ENCODE results near the gene LAMA1. TPM values are rescaled to one million over a fixed set of nuclear protein-coding genes. Genes with fewer than 3 reads are reported as not detected.

LAMA1 gene
- total and polyA plus RNA-seq, 7 experiments from 2014 or later: not detected

- intact Hi-C loops (cut with micrococcal nuclease): no loop called here
- Mint-ChIP-seq H3K9me3 (peaks cover 0 to 17% (median 6%) of the 10 kb centered on the region in 11 donors), H3K4me3 (no peak overlapping the region), H3K4me1 (peaks cover 3 to 13% (median 9%) of the 10 kb centered on the region in 7 donors), H3K36me3 (peaks cover 0 to 14% (median 0%) of the 10 kb centered on the region in 5 donors), H3K27me3 (peaks cover 23 to 38% (median 38%) of the 10 kb centered on the region in 5 donors), H3K27ac (no peak overlapping the region)
- no peak for ATAC-seq
- Histone ChIP-seq H3K36me3 (ENCODE audit: control insufficient read depth in 2 of 3, insufficient read depth in 3 of 3, low read length in 3 of 3) (no peaks in the 10 kb centered on the region), H3K27me3 (ENCODE audit: control insufficient read depth in 2 of 2, insufficient read depth in 2 of 2, low read length in 2 of 2) (no peaks in the 10 kb centered on the region), H3K4me3 (ENCODE audit: low read length) (no peak overlapping the region), H3K9me3 (ENCODE audit: control insufficient read depth in 2 of 3, low read length in 3 of 3) (no peaks in the 10 kb centered on the region), H3K4me1 (ENCODE audit: control insufficient read depth in 2 of 2, insufficient read depth in 2 of 2, low read length in 2 of 2) (no peaks in the 10 kb centered on the region), H3K27ac (ENCODE audit: low read depth, low read length) (no peak overlapping the region)
- DNase-seq: no peak
- ChIA-PET POLR2A (no interaction called here), CTCF (no interaction called here)
Observed at GRCh38 chr18:7112936-7113335, 4.7 kb downstream of the LAMA1 start.

DNA sequence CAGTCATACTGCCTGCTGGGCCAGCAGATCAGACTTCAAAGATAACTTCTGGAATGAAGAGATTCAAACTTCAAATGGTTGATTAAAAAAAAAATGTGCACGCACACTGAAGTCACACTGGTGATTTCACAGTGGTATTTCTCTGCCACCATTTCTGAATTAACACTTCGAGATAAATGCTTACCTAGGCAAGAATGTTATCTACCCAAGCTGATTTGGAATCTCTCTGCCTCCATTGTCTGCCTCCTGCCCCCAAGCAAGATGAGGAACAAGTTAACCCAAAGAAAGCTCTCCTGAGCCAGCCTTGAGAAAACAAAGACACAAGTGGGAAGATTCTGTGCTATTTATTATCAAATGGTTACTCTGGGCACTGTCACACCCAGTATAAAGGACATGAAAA, 6.5 kb downstream of the LAMA1 start:
- no peak overlapping the region for H3K27ac Mint-ChIP-seq
- CTCF ChIA-PET: no interaction called here
- H3K36me3 ChIP-seq (ENCODE audit: control insufficient read depth in 2 of 3, insufficient read depth in 3 of 3, low read length in 3 of 3): no peaks in the 10 kb centered on the region
- peaks cover 0 to 9% (median 0%) of the 10 kb centered on the region in 5 donors for H3K36me3 Mint-ChIP-seq
- peaks cover 0 to 5% (median 1%) of the 10 kb centered on the region in 7 donors for H3K4me1 Mint-ChIP-seq
- no peak for ATAC-seq
- POLR2A ChIA-PET: no interaction called here
- H3K9me3 ChIP-seq (ENCODE audit: control insufficient read depth in 2 of 3, low read length in 3 of 3): no peaks in the 10 kb centered on the region
- no peak for DNase-seq
- H3K9me3 Mint-ChIP-seq: peaks cover 0 to 17% (median 8%) of the 10 kb centered on the region in 11 donors
- intact Hi-C loops (cut with micrococcal nuclease): no loop called here
- H3K4me3 Mint-ChIP-seq: no peak overlapping the region
- peaks cover 16 to 34% (median 30%) of the 10 kb centered on the region in 5 donors for H3K27me3 Mint-ChIP-seq
- no peak overlapping the region for H3K4me3 ChIP-seq (ENCODE audit: low read length)
- no peaks in the 10 kb centered on the region for H3K27me3 ChIP-seq (ENCODE audit: control insufficient read depth in 2 of 2, insufficient read depth in 2 of 2, low read length in 2 of 2)
- H3K4me1 ChIP-seq (ENCODE audit: control insufficient read depth in 2 of 2, insufficient read depth in 2 of 2, low read length in 2 of 2): no peaks in the 10 kb centered on the region
- no peak overlapping the region for H3K27ac ChIP-seq (ENCODE audit: low read depth, low read length)

- DNase-seq (no peak), ATAC-seq (no peak)
- no peaks in the 10 kb centered on the region for H3K27me3 ChIP-seq (ENCODE audit: control insufficient read depth in 2 of 2, insufficient read depth in 2 of 2, low read length in 2 of 2)
- POLR2A ChIA-PET: no interaction called here
- Mint-ChIP-seq H3K4me1 (no peaks in the 10 kb centered on the region), H3K27me3 (peaks cover 0 to 9% (median 0%) of the 10 kb centered on the region in 5 donors), H3K27ac (no peak overlapping the region), H3K9me3 (peaks cover 0 to 16% (median 7%) of the 10 kb centered on the region in 11 donors), H3K36me3 (peaks cover 0 to 4% (median 0%) of the 10 kb centered on the region in 5 donors), H3K4me3 (no peak overlapping the region)
- H3K4me3 ChIP-seq (ENCODE audit: low read length): no peak overlapping the region
- CTCF ChIA-PET: no interaction called here
- intact Hi-C loops (cut with micrococcal nuclease): no loop called here
- H3K4me1 ChIP-seq (ENCODE audit: control insufficient read depth in 2 of 2, insufficient read depth in 2 of 2, low read length in 2 of 2): no peaks in the 10 kb centered on the region
- H3K36me3 ChIP-seq (ENCODE audit: control insufficient read depth in 2 of 3, insufficient read depth in 3 of 3, low read length in 3 of 3): no peaks in the 10 kb centered on the region
- no peak overlapping the region for H3K27ac ChIP-seq (ENCODE audit: low read depth, low read length)
- no peaks in the 10 kb centered on the region for H3K9me3 ChIP-seq (ENCODE audit: control insufficient read depth in 2 of 3, low read length in 3 of 3)
Observed at GRCh38 chr18:7105943-7106342, 11.7 kb downstream of the LAMA1 start.

DNA sequence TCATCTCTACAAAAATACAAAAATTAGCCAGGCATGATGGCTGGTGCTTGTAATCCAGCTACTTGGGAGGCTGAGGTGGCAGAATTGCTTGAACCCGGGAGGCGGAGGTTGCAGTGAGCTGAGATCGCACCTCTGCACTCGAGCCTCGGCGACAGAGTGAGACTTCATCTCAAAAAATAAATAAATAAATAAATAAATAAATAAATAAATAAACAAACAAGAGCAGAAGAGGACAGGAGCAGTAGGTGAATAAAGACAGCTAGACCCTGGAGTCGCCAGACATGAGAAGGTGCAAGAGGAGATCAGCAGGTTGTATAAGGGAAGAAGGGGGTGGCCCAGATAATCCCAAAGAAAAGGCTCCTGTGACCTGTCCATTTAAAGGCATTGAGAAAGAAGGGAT, 12.3 kb downstream of the LAMA1 start:
- H3K4me3 ChIP-seq (ENCODE audit: low read length): no peak overlapping the region
- no peak for ATAC-seq
- no peak overlapping the region for H3K27ac ChIP-seq (ENCODE audit: low read depth, low read length)
- H3K27me3 ChIP-seq (ENCODE audit: control insufficient read depth in 2 of 2, insufficient read depth in 2 of 2, low read length in 2 of 2): no peaks in the 10 kb centered on the region
- no peaks in the 10 kb centered on the region for H3K9me3 ChIP-seq (ENCODE audit: control insufficient read depth in 2 of 3, low read length in 3 of 3)
- Mint-ChIP-seq H3K27ac (no peak overlapping the region), H3K9me3 (peaks cover 0 to 16% (median 7%) of the 10 kb centered on the region in 11 donors), H3K4me3 (peak overlapping the region in 1 of 10 donors; percentile 23), H3K36me3 (peaks cover 0 to 4% (median 0%) of the 10 kb centered on the region in 5 donors), H3K27me3 (peaks cover 0 to 9% (median 0%) of the 10 kb centered on the region in 5 donors), H3K4me1 (no peaks in the 10 kb centered on the region)
- H3K4me1 ChIP-seq (ENCODE audit: control insufficient read depth in 2 of 2, insufficient read depth in 2 of 2, low read length in 2 of 2): no peaks in the 10 kb centered on the region
- intact Hi-C loops (cut with micrococcal nuclease): no loop called here
- CTCF ChIA-PET: no interaction called here
- DNase-seq: no peak
- no peaks in the 10 kb centered on the region for H3K36me3 ChIP-seq (ENCODE audit: control insufficient read depth in 2 of 3, insufficient read depth in 3 of 3, low read length in 3 of 3)
- POLR2A ChIA-PET: no interaction called here

DNA sequence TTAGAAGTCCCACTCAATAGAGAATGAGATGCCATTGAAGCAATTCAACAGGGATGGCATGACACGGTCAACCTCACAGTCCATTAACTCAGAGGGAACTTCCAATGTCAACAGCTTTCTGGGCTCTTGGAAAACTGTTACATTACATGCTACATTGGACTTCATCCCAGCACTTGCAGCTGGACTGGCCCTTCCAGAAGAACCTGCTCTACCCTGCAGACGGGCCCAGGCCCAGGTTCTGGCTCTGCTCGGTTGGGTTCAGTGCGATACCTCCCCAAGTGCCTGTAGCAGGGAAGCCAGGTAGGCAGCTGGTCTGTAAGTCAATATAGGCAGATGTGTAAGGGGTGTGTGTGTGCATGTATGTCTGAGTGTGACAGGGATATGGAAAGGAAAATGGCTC, 12.9 kb downstream of the LAMA1 start:
- Mint-ChIP-seq H3K27ac (no peak overlapping the region), H3K9me3 (peaks cover 0 to 16% (median 6%) of the 10 kb centered on the region in 11 donors), H3K27me3 (peaks cover 0 to 9% (median 0%) of the 10 kb centered on the region in 5 donors), H3K4me1 (no peaks in the 10 kb centered on the region), H3K4me3 (no peak overlapping the region), H3K36me3 (peaks cover 0 to 4% (median 0%) of the 10 kb centered on the region in 5 donors)
- no peaks in the 10 kb centered on the region for H3K4me1 ChIP-seq (ENCODE audit: control insufficient read depth in 2 of 2, insufficient read depth in 2 of 2, low read length in 2 of 2)
- POLR2A ChIA-PET: no interaction called here
- H3K9me3 ChIP-seq (ENCODE audit: control insufficient read depth in 2 of 3, low read length in 3 of 3): no peaks in the 10 kb centered on the region
- no peak overlapping the region for H3K27ac ChIP-seq (ENCODE audit: low read depth, low read length)
- no peaks in the 10 kb centered on the region for H3K27me3 ChIP-seq (ENCODE audit: control insufficient read depth in 2 of 2, insufficient read depth in 2 of 2, low read length in 2 of 2)
- ATAC-seq (no peak), DNase-seq (no peak)
- H3K36me3 ChIP-seq (ENCODE audit: control insufficient read depth in 2 of 3, insufficient read depth in 3 of 3, low read length in 3 of 3): no peaks in the 10 kb centered on the region
- CTCF ChIA-PET: no interaction called here
- H3K4me3 ChIP-seq (ENCODE audit: low read length): no peak overlapping the region
- intact Hi-C loops (cut with micrococcal nuclease): no loop called here

GRCh38 chr18:7102131-7102530, 15.5 kb downstream of the LAMA1 start:
- ChIA-PET POLR2A (no interaction called here), CTCF (no interaction called here)
- no peak for DNase-seq
- Mint-ChIP-seq H3K27ac (no peak overlapping the region), H3K4me3 (no peak overlapping the region), H3K4me1 (no peaks in the 10 kb centered on the region), H3K9me3 (peaks cover 0 to 9% (median 5%) of the 10 kb centered on the region in 11 donors), H3K27me3 (peaks cover 0 to 4% (median 0%) of the 10 kb centered on the region in 5 donors), H3K36me3 (no peaks in the 10 kb centered on the region)
- intact Hi-C loops (cut with micrococcal nuclease): no loop called here
- H3K27me3 ChIP-seq (ENCODE audit: control insufficient read depth in 2 of 2, insufficient read depth in 2 of 2, low read length in 2 of 2): no peaks in the 10 kb centered on the region
- H3K27ac ChIP-seq (ENCODE audit: low read depth, low read length): no peak overlapping the region
- no peaks in the 10 kb centered on the region for H3K36me3 ChIP-seq (ENCODE audit: control insufficient read depth in 2 of 3, insufficient read depth in 3 of 3, low read length in 3 of 3)
- H3K4me3 ChIP-seq (ENCODE audit: low read length): no peak overlapping the region
- ATAC-seq: no peak
- no peaks in the 10 kb centered on the region for H3K4me1 ChIP-seq (ENCODE audit: control insufficient read depth in 2 of 2, insufficient read depth in 2 of 2, low read length in 2 of 2)
- no peaks in the 10 kb centered on the region for H3K9me3 ChIP-seq (ENCODE audit: control insufficient read depth in 2 of 3, low read length in 3 of 3)

- no peaks in the 10 kb centered on the region for H3K36me3 ChIP-seq (ENCODE audit: control insufficient read depth in 2 of 3, insufficient read depth in 3 of 3, low read length in 3 of 3)
- H3K27ac ChIP-seq (ENCODE audit: low read depth, low read length): no peak overlapping the region
- no peaks in the 10 kb centered on the region for H3K9me3 ChIP-seq (ENCODE audit: control insufficient read depth in 2 of 3, low read length in 3 of 3)
- H3K27ac Mint-ChIP-seq: no peak overlapping the region
- ATAC-seq (no peak), DNase-seq (no peak)
- H3K4me1 Mint-ChIP-seq: no peaks in the 10 kb centered on the region
- peaks cover 0 to 13% (median 0%) of the 10 kb centered on the region in 11 donors for H3K9me3 Mint-ChIP-seq
- H3K27me3 Mint-ChIP-seq: no peaks in the 10 kb centered on the region
- no peak overlapping the region for H3K4me3 ChIP-seq (ENCODE audit: low read length)
- intact Hi-C loops (cut with micrococcal nuclease): no loop called here
- no peaks in the 10 kb centered on the region for H3K27me3 ChIP-seq (ENCODE audit: control insufficient read depth in 2 of 2, insufficient read depth in 2 of 2, low read length in 2 of 2)
- ChIA-PET CTCF (no interaction called here), POLR2A (no interaction called here)
- H3K36me3 Mint-ChIP-seq: no peaks in the 10 kb centered on the region
- no peaks in the 10 kb centered on the region for H3K4me1 ChIP-seq (ENCODE audit: control insufficient read depth in 2 of 2, insufficient read depth in 2 of 2, low read length in 2 of 2)
- H3K4me3 Mint-ChIP-seq: no peak overlapping the region
Observed at GRCh38 chr18:7096838-7097237, 20.8 kb downstream of the LAMA1 start.

Measured in naive thymus-derived CD4-positive, alpha-beta T cell (primary cell).